Non-pigmented ciliary epithelial cell (primary cell): Measurements from ENCODE around the gene PADI2.

Experiments
- DNase-seq: peaks from one replicate; pipeline ENCODE4 v3.0.0-alpha.2; 2010; ENCODE audit warnings: low read depth

PADI2 gene

GRCh38 chr1:17119076-17119772 lies at the start of gene PADI2:
PADI2 (minus strand) TSS chr1:17119451; CDS start chr1:17119371, 80 bp downstream.
- no peak for DNase-seq

GRCh38 chr1:17168091-17168876 lies 49.0 kb upstream of the PADI2 start:
- DNase-seq: no peak

GRCh38 chr1:17167786-17168090 lies 48.5 kb upstream of the PADI2 start:
- no peak for DNase-seq

- DNase-seq: no peak
Observed at GRCh38 chr1:17167041-17167785, 48.0 kb upstream of the PADI2 start.

- DNase-seq: no peak
Observed at GRCh38 chr1:17165823-17166222, 46.6 kb upstream of the PADI2 start.

GRCh38 chr1:17163789-17164666 lies 44.8 kb upstream of the PADI2 start:
- DNase-seq: no peak

- DNase-seq: no peak
Observed at GRCh38 chr1:17163371-17163770, 44.1 kb upstream of the PADI2 start.

- DNase-seq: no peak
Observed at GRCh38 chr1:17162941-17163340, 43.7 kb upstream of the PADI2 start.

GRCh38 chr1:17161926-17162800 lies 42.9 kb upstream of the PADI2 start:
- DNase-seq: no peak

- no peak for DNase-seq
Observed at GRCh38 chr1:17161137-17161740, 42.0 kb upstream of the PADI2 start.

- DNase-seq: no peak
Observed at GRCh38 chr1:17158961-17159360, 39.7 kb upstream of the PADI2 start.

GRCh38 chr1:17156108-17156507 lies 36.9 kb upstream of the PADI2 start:
- no peak for DNase-seq

GRCh38 chr1:17155257-17155920 lies 36.1 kb upstream of the PADI2 start:
- DNase-seq: no peak

GRCh38 chr1:17149771-17150170 lies 30.5 kb upstream of the PADI2 start:
- DNase-seq: no peak

GRCh38 chr1:17148950-17149608 lies 29.8 kb upstream of the PADI2 start:
- no peak for DNase-seq

GRCh38 chr1:17145648-17146047 lies 26.4 kb upstream of the PADI2 start:
- no peak for DNase-seq

- no peak for DNase-seq
Observed at GRCh38 chr1:17143760-17144159, 24.5 kb upstream of the PADI2 start.

GRCh38 chr1:17141441-17142197 lies 22.4 kb upstream of the PADI2 start:
- no peak for DNase-seq

GRCh38 chr1:17140279-17140678 lies 21.0 kb upstream of the PADI2 start:
- DNase-seq: no peak
